GM23248 (cell line): ENCODE data around the gene STX1B.

Experiments used
- EZH2 ChIP-seq: fragments of 200-600 bp; sonication (generic); IDR thresholded peaks from 2 replicates; pipeline ENCODE4 v1.6.1; 2018; ENCODE audit warnings: antibody characterized with exemption, mild to moderate bottlenecking; ENCODE audit not compliant: insufficient read depth, poor library complexity, severe bottlenecking
- EZH2phosphoT487 ChIP-seq: fragments of 200-600 bp; sonication (generic); IDR thresholded peaks from 2 replicates; pipeline ENCODE4 v1.6.1; 2018; ENCODE audit warnings: antibody characterized with exemption, moderate library complexity, mild to moderate bottlenecking, low read depth; ENCODE audit not compliant: insufficient read depth

DNA sequence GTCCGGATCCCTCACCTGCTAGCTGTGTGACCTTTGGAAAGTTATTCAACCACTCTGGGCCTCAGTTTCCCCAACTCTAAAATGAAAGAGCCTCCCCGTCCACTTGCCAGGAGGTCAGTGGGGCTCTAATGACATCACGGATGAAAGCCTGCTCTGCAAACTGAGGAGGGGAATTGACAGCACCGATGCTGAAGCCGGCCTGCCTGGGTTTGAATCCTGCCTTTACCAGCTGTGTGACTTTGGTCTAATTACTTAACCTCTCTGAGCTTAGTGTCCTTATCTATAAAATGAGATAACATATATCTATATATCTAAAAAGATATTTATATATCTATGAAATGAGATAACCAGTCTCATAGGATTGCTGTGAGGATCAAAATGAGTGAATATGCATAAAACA is 1.9 kb downstream of the STX1B start:
- no peak for TF ChIP-seq EZH2
- no peak for TF ChIP-seq EZH2phosphoT487
